ENCODE results near the gene ERLIN1. TPM values are rescaled to one million over a fixed set of nuclear protein-coding genes. Genes with fewer than 3 reads are reported as not detected.

The ERLIN1 gene
- 10 to 100 TPM; 15.1 to 17.8 TPM for total RNA-seq

- Mint-ChIP-seq H3K27me3 (ENCODE audit: low read depth) (no peaks in the 10 kb centered on the region), H3K27ac (peak within 1 kb of the TSS; percentile 85), H3K4me1 (ENCODE audit: low read depth) (peaks cover 57% of the 10 kb centered on the region), H3K9me3 (no peaks in the 10 kb centered on the region), H3K4me3 (peak within 1 kb of the TSS; percentile 99), H3K36me3 (ENCODE audit: insufficient read depth in 2 of 2) (peaks cover 11 to 28% of the 10 kb centered on the region in 2 donors)
- ATAC-seq (replicated peaks in 1 of 2) (peak; percentile 93 to 94), DNase-seq (peak; percentile 96 to 98)
Observed at GRCh38 chr10:100185364-100186252, at the start of gene ERLIN1. Gene ERLIN1 (minus strand): TSS chr10:100186029. CDS start chr10:100185626, 403 bp downstream.

GRCh38 chr10:100232101-100232500 lies 46.3 kb upstream of the ERLIN1 start:
- no peaks in the 10 kb centered on the region for H3K27me3 Mint-ChIP-seq (ENCODE audit: low read depth)
- peaks cover 9 to 12% of the 10 kb centered on the region in 2 donors for H3K36me3 Mint-ChIP-seq (ENCODE audit: insufficient read depth in 2 of 2)
- peaks cover 28% of the 10 kb centered on the region for H3K4me1 Mint-ChIP-seq (ENCODE audit: low read depth)
- DNase-seq (no peak), ATAC-seq (replicated peaks in 1 of 2) (no peak)
- no peak overlapping the region for H3K27ac Mint-ChIP-seq
- no peak overlapping the region for H3K4me3 Mint-ChIP-seq
- H3K9me3 Mint-ChIP-seq = no peaks in the 10 kb centered on the region

- Mint-ChIP-seq H3K9me3 (no peaks in the 10 kb centered on the region), H3K4me3 (peak overlapping the region; percentile 79 to 96), H3K4me1 (ENCODE audit: low read depth) (peaks cover 36% of the 10 kb centered on the region), H3K27me3 (ENCODE audit: low read depth) (no peaks in the 10 kb centered on the region), H3K27ac (peak overlapping the region; percentile 77), H3K36me3 (ENCODE audit: insufficient read depth in 2 of 2) (peaks cover 9 to 16% of the 10 kb centered on the region in 2 donors)
- ATAC-seq (replicated peaks in 1 of 2) (no peak), DNase-seq (peak in 1 of 2 donors; percentile 8)
Observed at GRCh38 chr10:100229819-100230422, 44.1 kb upstream of the ERLIN1 start.

- ATAC-seq (replicated peaks in 1 of 2) (no peak), DNase-seq (no peak)
- no peak overlapping the region for H3K4me3 Mint-ChIP-seq
- peaks cover 22% of the 10 kb centered on the region for H3K4me1 Mint-ChIP-seq (ENCODE audit: low read depth)
- no peaks in the 10 kb centered on the region for H3K9me3 Mint-ChIP-seq
- no peaks in the 10 kb centered on the region for H3K27me3 Mint-ChIP-seq (ENCODE audit: low read depth)
- H3K36me3 Mint-ChIP-seq (ENCODE audit: insufficient read depth in 2 of 2) = peaks cover under 1 to 19% of the 10 kb centered on the region in 2 donors
- no peak overlapping the region for H3K27ac Mint-ChIP-seq
Observed at GRCh38 chr10:100223879-100224278, 38.0 kb upstream of the ERLIN1 start.

- Mint-ChIP-seq H3K9me3 (no peaks in the 10 kb centered on the region), H3K36me3 (ENCODE audit: insufficient read depth in 2 of 2) (peaks cover 0 to 20% of the 10 kb centered on the region in 2 donors), H3K4me1 (ENCODE audit: low read depth) (peaks cover 11% of the 10 kb centered on the region), H3K27ac (no peak overlapping the region), H3K4me3 (no peak overlapping the region), H3K27me3 (ENCODE audit: low read depth) (no peaks in the 10 kb centered on the region)
- no peak for DNase-seq
- no peak for ATAC-seq (replicated peaks in 1 of 2)
Observed at GRCh38 chr10:100222529-100222928, 36.7 kb upstream of the ERLIN1 start.

- DNase-seq = no peak
- Mint-ChIP-seq H3K4me1 (ENCODE audit: low read depth) (no peaks in the 10 kb centered on the region), H3K4me3 (no peak overlapping the region), H3K27ac (no peak overlapping the region), H3K9me3 (no peaks in the 10 kb centered on the region), H3K27me3 (ENCODE audit: low read depth) (no peaks in the 10 kb centered on the region), H3K36me3 (ENCODE audit: insufficient read depth in 2 of 2) (peaks cover 3 to 32% of the 10 kb centered on the region in 2 donors)
- no peak for ATAC-seq (replicated peaks in 1 of 2)
Observed at GRCh38 chr10:100216006-100216405, 30.2 kb upstream of the ERLIN1 start.

- no peak for ATAC-seq (replicated peaks in 1 of 2)
- peaks cover 0 to 17% of the 10 kb centered on the region in 2 donors for H3K36me3 Mint-ChIP-seq (ENCODE audit: insufficient read depth in 2 of 2)
- no peaks in the 10 kb centered on the region for H3K27me3 Mint-ChIP-seq (ENCODE audit: low read depth)
- H3K27ac Mint-ChIP-seq = no peak overlapping the region
- no peak overlapping the region for H3K4me3 Mint-ChIP-seq
- no peaks in the 10 kb centered on the region for H3K9me3 Mint-ChIP-seq
- no peak for DNase-seq
- no peaks in the 10 kb centered on the region for H3K4me1 Mint-ChIP-seq (ENCODE audit: low read depth)
Observed at GRCh38 chr10:100209303-100209702, 23.5 kb upstream of the ERLIN1 start.

- no peaks in the 10 kb centered on the region for H3K27me3 Mint-ChIP-seq (ENCODE audit: low read depth)
Observed at GRCh38 chr10:100208276-100208675, 22.4 kb upstream of the ERLIN1 start.

GRCh38 chr10:100204370-100204769 lies 18.5 kb upstream of the ERLIN1 start:
- H3K27ac Mint-ChIP-seq = peak overlapping the region; percentile 77
- no peaks in the 10 kb centered on the region for H3K4me1 Mint-ChIP-seq (ENCODE audit: low read depth)
- H3K9me3 Mint-ChIP-seq = no peaks in the 10 kb centered on the region
- H3K4me3 Mint-ChIP-seq = no peak overlapping the region
- ATAC-seq (replicated peaks in 1 of 2) (no peak), DNase-seq (no peak)
- H3K36me3 Mint-ChIP-seq (ENCODE audit: insufficient read depth in 2 of 2) = peaks cover 4 to 22% of the 10 kb centered on the region in 2 donors
- H3K27me3 Mint-ChIP-seq (ENCODE audit: low read depth) = no peaks in the 10 kb centered on the region

More at GRCh38 chr10:100208276-100208675, 22.4 kb upstream of the ERLIN1 start:
- DNase-seq = no peak
- Mint-ChIP-seq H3K36me3 (ENCODE audit: insufficient read depth in 2 of 2) (peaks cover 2 to 17% of the 10 kb centered on the region in 2 donors), H3K9me3 (no peaks in the 10 kb centered on the region), H3K4me3 (no peak overlapping the region), H3K27ac (no peak overlapping the region), H3K4me1 (ENCODE audit: low read depth) (no peaks in the 10 kb centered on the region)
- ATAC-seq (replicated peaks in 1 of 2) = no peak

- DNase-seq = no peak
- peaks cover 4 to 35% of the 10 kb centered on the region in 2 donors for H3K36me3 Mint-ChIP-seq (ENCODE audit: insufficient read depth in 2 of 2)
- H3K4me1 Mint-ChIP-seq (ENCODE audit: low read depth) = no peaks in the 10 kb centered on the region
- H3K9me3 Mint-ChIP-seq = no peaks in the 10 kb centered on the region
- H3K27me3 Mint-ChIP-seq (ENCODE audit: low read depth) = no peaks in the 10 kb centered on the region
- no peak for ATAC-seq (replicated peaks in 1 of 2)
- H3K4me3 Mint-ChIP-seq = no peak overlapping the region
- H3K27ac Mint-ChIP-seq = no peak overlapping the region
Observed at GRCh38 chr10:100201549-100201948, 15.7 kb upstream of the ERLIN1 start.

- Mint-ChIP-seq H3K4me3 (no peak overlapping the region), H3K4me1 (ENCODE audit: low read depth) (peaks cover 9% of the 10 kb centered on the region), H3K27me3 (ENCODE audit: low read depth) (no peaks in the 10 kb centered on the region), H3K9me3 (no peaks in the 10 kb centered on the region), H3K27ac (no peak overlapping the region), H3K36me3 (ENCODE audit: insufficient read depth in 2 of 2) (peaks cover 9 to 39% of the 10 kb centered on the region in 2 donors)
- DNase-seq = no peak
- no peak for ATAC-seq (replicated peaks in 1 of 2)
Observed at GRCh38 chr10:100194711-100195110, 8.9 kb upstream of the ERLIN1 start.

GRCh38 chr10:100192350-100192749 lies 6.5 kb upstream of the ERLIN1 start:
- no peaks in the 10 kb centered on the region for H3K27me3 Mint-ChIP-seq (ENCODE audit: low read depth)
- no peak overlapping the region for H3K27ac Mint-ChIP-seq
- DNase-seq (no peak), ATAC-seq (replicated peaks in 1 of 2) (no peak)
- H3K36me3 Mint-ChIP-seq (ENCODE audit: insufficient read depth in 2 of 2) = peaks cover 6 to 35% of the 10 kb centered on the region in 2 donors
- H3K4me1 Mint-ChIP-seq (ENCODE audit: low read depth) = peaks cover 25% of the 10 kb centered on the region
- no peaks in the 10 kb centered on the region for H3K9me3 Mint-ChIP-seq
- no peak overlapping the region for H3K4me3 Mint-ChIP-seq
